Measurements from ENCODE around the gene CRACR2B. TPM values are rescaled to one million over a fixed set of nuclear protein-coding genes. Genes with fewer than 3 reads are reported as not detected.
A peak's percentile ranks its signal among the peaks of the same experiment; 100 is the strongest.

Gene CRACR2B
- total and polyA plus RNA-seq, 2 of the 13 experiments (the other 11 are each of a cell fraction or from before 2014, with no cell fraction given): 14.9 to 21.0 TPM

GRCh38 chr11:838441-839279 is 10.9 kb downstream of the CRACR2B start (continued):
- TF ChIP-seq BCLAF1 (IDR thresholded peaks at IDR 0.05) (no peak), NFYB (CRISPR knock-in tag; IDR thresholded peaks at IDR 0.05) (no peak), SP1 (IDR thresholded peaks at IDR 0.05) (no peak), SP1 (CRISPR knock-in tag; IDR thresholded peaks at IDR 0.05) (peak; percentile 70), ZNF792 (CRISPR knock-in tag; IDR thresholded peaks at IDR 0.05) (peak; percentile 84), TERF1 (CRISPR knock-in tag; IDR thresholded peaks at IDR 0.05) (no peak), KLF15 (CRISPR knock-in tag; IDR thresholded peaks at IDR 0.05; ENCODE audit: borderline replicate concordance) (no peak), REXO4 (CRISPR knock-in tag; IDR thresholded peaks at IDR 0.05; ENCODE audit: borderline replicate concordance) (no peak), ZMYM4 (CRISPR knock-in tag; IDR thresholded peaks at IDR 0.05) (peak; percentile 52; the same call in 1 of the 2 replicates), ZNF850 (CRISPR knock-in tag; conservative IDR thresholded peaks at IDR 0.05) (no peak)
- TF ChIP-seq, protein P1, sequence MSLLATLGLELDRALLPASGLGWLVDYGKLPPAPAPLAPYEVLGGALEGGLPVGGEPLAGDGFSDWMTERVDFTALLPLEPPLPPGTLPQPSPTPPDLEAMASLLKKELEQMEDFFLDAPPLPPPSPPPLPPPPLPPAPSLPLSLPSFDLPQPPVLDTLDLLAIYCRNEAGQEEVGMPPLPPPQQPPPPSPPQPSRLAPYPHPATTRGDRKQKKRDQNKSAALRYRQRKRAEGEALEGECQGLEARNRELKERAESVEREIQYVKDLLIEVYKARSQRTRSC (CRISPR knock-in tag; IDR thresholded peaks at IDR 0.05; ENCODE audit: low read depth): peak; percentile 79; the same call in 1 of the 2 replicates
- TF ChIP-seq, protein P2, sequence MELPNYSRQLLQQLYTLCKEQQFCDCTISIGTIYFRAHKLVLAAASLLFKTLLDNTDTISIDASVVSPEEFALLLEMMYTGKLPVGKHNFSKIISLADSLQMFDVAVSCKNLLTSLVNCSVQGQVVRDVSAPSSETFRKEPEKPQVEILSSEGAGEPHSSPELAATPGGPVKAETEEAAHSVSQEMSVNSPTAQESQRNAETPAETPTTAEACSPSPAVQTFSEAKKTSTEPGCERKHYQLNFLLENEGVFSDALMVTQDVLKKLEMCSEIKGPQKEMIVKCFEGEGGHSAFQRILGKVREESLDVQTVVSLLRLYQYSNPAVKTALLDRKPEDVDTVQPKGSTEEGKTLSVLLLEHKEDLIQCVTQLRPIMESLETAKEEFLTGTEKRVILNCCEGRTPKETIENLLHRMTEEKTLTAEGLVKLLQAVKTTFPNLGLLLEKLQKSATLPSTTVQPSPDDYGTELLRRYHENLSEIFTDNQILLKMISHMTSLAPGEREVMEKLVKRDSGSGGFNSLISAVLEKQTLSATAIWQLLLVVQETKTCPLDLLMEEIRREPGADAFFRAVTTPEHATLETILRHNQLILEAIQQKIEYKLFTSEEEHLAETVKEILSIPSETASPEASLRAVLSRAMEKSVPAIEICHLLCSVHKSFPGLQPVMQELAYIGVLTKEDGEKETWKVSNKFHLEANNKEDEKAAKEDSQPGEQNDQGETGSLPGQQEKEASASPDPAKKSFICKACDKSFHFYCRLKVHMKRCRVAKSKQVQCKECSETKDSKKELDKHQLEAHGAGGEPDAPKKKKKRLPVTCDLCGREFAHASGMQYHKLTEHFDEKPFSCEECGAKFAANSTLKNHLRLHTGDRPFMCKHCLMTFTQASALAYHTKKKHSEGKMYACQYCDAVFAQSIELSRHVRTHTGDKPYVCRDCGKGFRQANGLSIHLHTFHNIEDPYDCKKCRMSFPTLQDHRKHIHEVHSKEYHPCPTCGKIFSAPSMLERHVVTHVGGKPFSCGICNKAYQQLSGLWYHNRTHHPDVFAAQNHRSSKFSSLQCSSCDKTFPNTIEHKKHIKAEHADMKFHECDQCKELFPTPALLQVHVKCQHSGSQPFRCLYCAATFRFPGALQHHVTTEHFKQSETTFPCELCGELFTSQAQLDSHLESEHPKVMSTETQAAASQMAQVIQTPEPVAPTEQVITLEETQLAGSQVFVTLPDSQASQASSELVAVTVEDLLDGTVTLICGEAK (IDR thresholded peaks at IDR 0.05): no peak
- TF ChIP-seq, protein P2 (CRISPR knock-in tag; IDR thresholded peaks at IDR 0.05): peak; percentile 66; the same call in 1 of the 2 replicates

Measured in HepG2 (cell line).